Measurements from ENCODE around the gene SPACA6. TPM values are rescaled to one million over a fixed set of nuclear protein-coding genes. Genes with fewer than 3 reads are reported as not detected.
"Not testable (repeated sequence)": the region's sequence is repeated elsewhere in the genome, so short reads cannot be mapped to it uniquely, and the experiment has no call there.

The SPACA6 gene
- total RNA-seq (ENCODE audit: unreplicated experiment): 27.2 TPM
- long read RNA-seq: 0 reads

GRCh38 chr19:51693260-51693659, at the start of gene SPACA6:
SPACA6 (plus strand) TSS chr19:51693330; CDS start chr19:51693527, 197 bp downstream.
- Mint-ChIP-seq H3K36me3 (ENCODE audit: unreplicated experiment) (peaks cover 31% of the 10 kb centered on the region), H3K27ac (ENCODE audit: unreplicated experiment) (peak within 1 kb of the TSS; percentile 18), H3K4me1 (ENCODE audit: low read depth, unreplicated experiment) (peaks cover 12% of the 10 kb centered on the region), H3K4me3 (ENCODE audit: unreplicated experiment) (peak within 1 kb of the TSS; percentile 77), H3K27me3 (ENCODE audit: unreplicated experiment) (peaks cover 14% of the 10 kb centered on the region), H3K9me3 (ENCODE audit: unreplicated experiment) (peaks cover 20% of the 10 kb centered on the region)
- no peak for TF ChIP-seq CTCF (IDR thresholded peaks at IDR 0.05; ENCODE audit: partially characterized antibody, unreplicated experiment)
- DNase-seq: no peak

GRCh38 chr19:51644636-51645271, 48.4 kb upstream of the SPACA6 start:
- H3K36me3 Mint-ChIP-seq (ENCODE audit: unreplicated experiment): no peaks in the 10 kb centered on the region
- no peaks in the 10 kb centered on the region for H3K4me1 Mint-ChIP-seq (ENCODE audit: low read depth, unreplicated experiment)
- TF ChIP-seq CTCF (IDR thresholded peaks at IDR 0.05; ENCODE audit: partially characterized antibody, unreplicated experiment): no peak
- H3K27ac Mint-ChIP-seq (ENCODE audit: unreplicated experiment): no peak overlapping the region
- H3K9me3 Mint-ChIP-seq (ENCODE audit: unreplicated experiment): peaks cover 1% of the 10 kb centered on the region
- no peak overlapping the region for H3K4me3 Mint-ChIP-seq (ENCODE audit: unreplicated experiment)
- H3K27me3 Mint-ChIP-seq (ENCODE audit: unreplicated experiment): no peaks in the 10 kb centered on the region
- DNase-seq: no peak

- H3K27me3 Mint-ChIP-seq (ENCODE audit: unreplicated experiment); H3K9me3 Mint-ChIP-seq (ENCODE audit: unreplicated experiment); H3K4me3 Mint-ChIP-seq (ENCODE audit: unreplicated experiment); DNase-seq; H3K27ac Mint-ChIP-seq (ENCODE audit: unreplicated experiment); H3K4me1 Mint-ChIP-seq (ENCODE audit: low read depth, unreplicated experiment); H3K36me3 Mint-ChIP-seq (ENCODE audit: unreplicated experiment): not testable (repeated sequence)
Observed at GRCh38 chr19:51646730-51647129, 46.4 kb upstream of the SPACA6 start, which contains the start of gene SIGLEC14. SIGLEC14 (minus strand) TSS chr19:51646825; CDS start chr19:51646759, 66 bp downstream.

GRCh38 chr19:51647318-51647717, 45.8 kb upstream of the SPACA6 start:
- no peak for TF ChIP-seq CTCF (IDR thresholded peaks at IDR 0.05; ENCODE audit: partially characterized antibody, unreplicated experiment)
- no peaks in the 10 kb centered on the region for H3K36me3 Mint-ChIP-seq (ENCODE audit: unreplicated experiment)
- no peak overlapping the region for H3K27ac Mint-ChIP-seq (ENCODE audit: unreplicated experiment)
- H3K9me3 Mint-ChIP-seq (ENCODE audit: unreplicated experiment): peaks cover 4% of the 10 kb centered on the region
- H3K27me3 Mint-ChIP-seq (ENCODE audit: unreplicated experiment): peaks cover 3% of the 10 kb centered on the region
- H3K4me1 Mint-ChIP-seq (ENCODE audit: low read depth, unreplicated experiment): no peaks in the 10 kb centered on the region
- no peak overlapping the region for H3K4me3 Mint-ChIP-seq (ENCODE audit: unreplicated experiment)
- DNase-seq: no peak

GRCh38 chr19:51651216-51651846, 41.8 kb upstream of the SPACA6 start:
- DNase-seq: no peak
- Mint-ChIP-seq H3K27me3 (ENCODE audit: unreplicated experiment) (peaks cover 3% of the 10 kb centered on the region), H3K9me3 (ENCODE audit: unreplicated experiment) (peaks cover 6% of the 10 kb centered on the region), H3K4me1 (ENCODE audit: low read depth, unreplicated experiment) (no peaks in the 10 kb centered on the region), H3K27ac (ENCODE audit: unreplicated experiment) (no peak overlapping the region), H3K36me3 (ENCODE audit: unreplicated experiment) (no peaks in the 10 kb centered on the region), H3K4me3 (ENCODE audit: unreplicated experiment) (no peak overlapping the region)
- no peak for TF ChIP-seq CTCF (IDR thresholded peaks at IDR 0.05; ENCODE audit: partially characterized antibody, unreplicated experiment)

All from glutamatergic neuron (in vitro differentiated cells).